DMS79 (cell line): ENCODE data around the gene RGS12.

ENCODE experiments used
- DNase-seq: peaks from one replicate; lab custom pipeline; 2025; lab: John Stamatoyannopoulos, UW

Gene RGS12

GRCh38 chr4:3283916-3284315 lies 8.9 kb upstream of the RGS12 start:
- DNase-seq, result no peak

DNA sequence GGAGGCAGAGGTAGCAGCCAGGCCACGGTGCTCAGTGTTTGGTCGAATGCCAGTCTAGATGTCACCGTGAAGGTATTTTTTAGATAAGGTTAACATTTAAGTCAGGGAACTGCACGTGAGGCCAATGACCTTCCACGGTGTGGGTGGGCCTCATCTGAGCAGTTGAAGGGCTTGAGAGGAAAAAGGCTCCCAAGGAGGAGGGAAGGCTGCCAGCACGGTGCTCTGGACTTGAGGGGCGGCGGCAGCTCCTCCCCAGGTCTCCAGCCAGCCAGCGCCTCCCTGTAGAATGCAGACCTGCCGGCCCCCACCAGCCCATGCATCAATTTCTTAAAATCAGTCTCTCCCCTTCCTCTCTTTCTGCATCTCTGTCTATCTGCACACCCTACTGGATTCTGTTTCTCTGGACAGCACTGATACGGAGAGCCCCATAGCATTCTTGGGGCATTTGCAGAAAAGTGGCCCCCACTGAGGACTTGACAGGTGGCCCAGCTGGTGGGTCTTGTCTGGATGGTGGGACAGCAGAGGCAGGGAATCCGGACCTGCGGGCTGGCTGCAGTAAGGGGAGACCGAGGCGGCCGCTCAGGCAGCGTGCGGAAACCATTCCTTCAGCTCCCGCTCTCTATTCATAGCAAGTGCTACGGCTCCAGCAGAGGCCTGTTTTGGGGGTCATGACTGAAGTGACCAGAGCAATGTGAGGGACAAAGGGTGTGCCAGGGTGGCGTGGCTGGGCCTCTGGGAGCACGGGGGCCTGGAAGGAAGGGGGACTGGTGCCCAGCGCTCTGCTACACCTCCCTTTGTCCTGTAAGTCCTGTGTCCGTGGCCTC lies 7.9 kb upstream of the RGS12 start:
- DNase-seq, result no peak

- no peak for DNase-seq
Observed at GRCh38 chr4:3285558-3286334, 7.1 kb upstream of the RGS12 start.

- DNase-seq, result no peak
Observed at GRCh38 chr4:3286335-3287175, 6.3 kb upstream of the RGS12 start.

GRCh38 chr4:3287271-3287971 lies 5.4 kb upstream of the RGS12 start:
- no peak for DNase-seq

DNA sequence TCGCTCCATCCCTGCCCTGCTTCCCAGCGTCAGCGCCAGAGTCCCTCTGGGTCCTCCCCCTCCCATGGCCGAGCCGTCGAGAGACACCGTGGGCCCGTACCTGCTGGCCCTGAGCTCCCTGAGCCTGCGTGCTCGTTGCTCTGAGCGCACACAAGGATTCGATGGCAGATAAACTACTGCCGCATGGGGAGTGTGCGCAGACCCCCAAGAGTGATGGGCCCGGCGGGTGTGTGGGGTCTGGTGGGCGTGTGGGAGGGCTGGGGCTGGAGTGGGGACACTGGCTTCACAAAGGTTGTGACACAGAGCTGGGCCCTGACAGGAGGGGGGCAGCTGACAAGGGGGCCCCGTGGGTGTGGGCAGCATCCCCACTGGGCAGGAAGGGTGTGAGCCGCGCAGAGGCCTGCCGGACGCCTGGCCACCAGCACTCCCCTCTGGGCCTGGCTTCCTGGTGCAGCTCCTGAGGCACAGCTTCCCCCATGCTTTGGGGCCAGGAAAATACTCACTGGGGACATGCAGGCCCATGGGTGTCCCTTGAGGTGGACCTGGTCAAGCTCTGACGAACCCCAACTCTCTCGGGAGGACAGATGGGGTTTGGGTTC lies 4.8 kb upstream of the RGS12 start:
- no peak for DNase-seq

- no peak for DNase-seq
Observed at GRCh38 chr4:3288571-3289094, 4.2 kb upstream of the RGS12 start.

GRCh38 chr4:3290476-3290875 lies 2.3 kb upstream of the RGS12 start:
- DNase-seq, result peak; percentile 27

DNA sequence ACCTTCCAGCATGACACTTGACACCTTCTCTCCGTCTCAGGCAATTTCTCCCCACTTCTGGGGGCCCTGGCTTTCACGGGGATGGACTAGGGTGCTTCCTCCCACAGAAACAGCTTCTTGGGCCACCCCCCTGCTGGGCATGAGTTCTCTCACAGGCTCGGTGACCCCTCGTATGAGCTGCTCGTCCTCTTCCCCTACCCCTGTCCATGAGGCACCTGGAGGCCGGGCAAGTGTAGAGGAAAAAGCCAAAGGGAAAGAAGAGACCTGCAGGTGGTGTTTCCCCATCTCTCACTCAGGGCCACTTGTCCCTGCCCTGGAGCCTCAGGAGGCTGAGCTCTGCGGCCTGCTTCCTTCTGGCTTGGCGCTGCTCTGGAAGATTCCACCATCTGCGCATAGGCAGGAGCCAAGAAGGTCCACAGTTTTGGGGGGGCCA lies 1.9 kb upstream of the RGS12 start:
- DNase-seq, result peak; percentile 29

- DNase-seq, result peak; percentile 15
Observed at GRCh38 chr4:3291411-3291968, 1.3 kb upstream of the RGS12 start.

- no peak for DNase-seq
Observed at GRCh38 chr4:3291969-3292570, 751 bp upstream of the RGS12 start.

GRCh38 chr4:3293401-3294391 lies 875 bp downstream of the RGS12 start:
- no peak for DNase-seq

GRCh38 chr4:3294401-3295241 lies 1.8 kb downstream of the RGS12 start:
- no peak for DNase-seq

GRCh38 chr4:3295837-3296624 lies 3.2 kb downstream of the RGS12 start:
- no peak for DNase-seq

DNA sequence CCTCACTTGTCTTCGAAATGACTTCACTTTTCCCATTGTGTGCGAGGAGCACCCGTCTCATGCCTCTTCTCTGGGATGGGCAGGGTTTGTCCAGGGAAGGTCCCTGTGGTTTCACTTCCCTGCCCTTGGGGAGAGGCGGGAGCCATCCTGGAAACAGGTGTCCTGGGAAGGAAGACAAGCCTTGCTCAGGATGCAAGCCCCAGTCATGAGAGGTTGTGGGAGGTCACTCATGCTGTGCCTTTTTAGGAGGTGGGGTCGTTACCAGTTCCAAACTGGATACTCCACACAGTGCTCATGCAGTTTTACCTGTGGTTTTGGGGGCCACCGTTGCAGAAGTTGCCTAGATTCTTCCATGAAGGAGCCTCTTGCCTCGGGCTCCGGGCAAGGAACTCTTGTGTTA lies 3.8 kb downstream of the RGS12 start:
- DNase-seq, result no peak

DNA sequence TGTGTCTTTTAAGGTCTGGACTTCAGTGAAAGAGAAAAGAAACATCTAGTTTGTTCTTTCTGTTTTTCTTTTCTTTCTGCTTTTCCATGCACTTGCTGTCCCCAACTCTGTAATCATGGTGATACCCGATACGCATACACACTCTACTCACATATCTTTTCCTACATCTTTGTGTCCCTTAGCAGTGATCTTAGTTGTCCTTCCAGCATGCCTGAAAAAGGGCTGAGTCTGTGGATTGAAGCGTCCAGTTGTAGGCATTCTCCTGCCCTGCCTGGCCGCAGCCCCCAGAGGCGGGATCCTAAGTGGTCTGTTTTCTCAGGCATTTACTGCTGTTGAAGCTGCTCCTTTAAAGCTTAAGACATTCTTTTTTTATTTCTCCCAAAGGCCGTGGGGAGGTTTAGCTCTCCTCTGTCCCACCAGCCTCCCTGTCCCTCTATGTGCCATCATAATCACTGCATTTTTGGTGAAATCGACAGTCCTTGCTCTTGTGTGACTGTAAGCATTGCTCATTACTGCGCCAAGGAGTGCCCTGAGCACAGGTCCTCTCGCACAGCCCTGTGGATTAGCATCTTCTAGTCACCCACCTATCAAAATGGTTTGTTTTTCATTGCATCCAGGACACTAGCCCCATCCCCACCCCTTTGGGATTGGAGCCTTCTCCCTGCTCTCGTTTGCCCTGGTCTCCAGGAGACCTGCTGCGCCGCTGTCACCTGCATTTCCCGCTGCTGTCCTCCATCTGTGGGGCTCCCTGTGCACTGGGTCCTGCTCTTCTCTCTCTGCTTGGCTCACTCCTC lies 4.4 kb downstream of the RGS12 start:
- DNase-seq, result no peak
